Keratinocyte (primary cell): ENCODE data around the gene SPOCK3. TPM values are rescaled to one million over a fixed set of nuclear protein-coding genes. Genes with fewer than 3 reads are reported as not detected.

Experiments
- DNase-seq: peaks from one replicate; pipeline ENCODE4 v3.0.0-alpha.2; 2011; ENCODE audit warnings: low read depth, missing footprints, low spot score
- FAIRE-seq: peaks from 2 replicates; lab custom pipeline; 2011; peaks lifted over from hg19 to GRCh38; lab: Jason Lieb, UNC
- H2AFZ ChIP-seq: 2 replicates; pipeline ENCODE4 v1.6.0; 2012; ENCODE audit warnings: low read length, control low read depth, inconsistent platforms; ENCODE audit not compliant: control insufficient read depth
- H3K27ac ChIP-seq: 2 replicates; pipeline ENCODE4 v1.5.1; 2011; ENCODE audit warnings: low read length; ENCODE audit not compliant: control insufficient read depth, insufficient read depth
- H3K27me3 ChIP-seq: 3 replicates; pipeline ENCODE4 v1.6.0; 2011; ENCODE audit warnings: low read length; ENCODE audit not compliant: control insufficient read depth, insufficient read depth; ENCODE audit errors: extremely low read depth
- H3K36me3 ChIP-seq, 2 experiments: 2 replicates in 1 of 2; 3 replicates in 1 of 2; pipeline ENCODE4 v1.5.1; 2011; ENCODE audit warnings: low read length in 2 of 2, mild to moderate bottlenecking in 1 of 2; ENCODE audit not compliant: control insufficient read depth in 2 of 2, insufficient read depth in 2 of 2; ENCODE audit errors: extremely low read depth in 1 of 2
- H3K4me1 ChIP-seq: 3 replicates; pipeline ENCODE4 v1.5.1; 2011; ENCODE audit warnings: low read length; ENCODE audit not compliant: control insufficient read depth, insufficient read depth; ENCODE audit errors: extremely low read depth
- H3K4me2 ChIP-seq: 3 replicates; pipeline ENCODE4 v1.6.0; 2011; ENCODE audit warnings: low read depth, low read length; ENCODE audit not compliant: control insufficient read depth, insufficient read depth; ENCODE audit errors: extremely low read depth
- H3K4me3 ChIP-seq, 3 experiments: fragments of 200-600 bp in 1 of 3; sonication (generic) in 1 of 3; 2 replicates in 2 of 3; 3 replicates in 1 of 3; pipeline ENCODE4 v1.5.1; 2011 to 2016; ENCODE audit warnings: low read length in 3 of 3, mild to moderate bottlenecking in 3 of 3, control low read depth in 2 of 3, inconsistent platforms in 1 of 3, low read depth in 1 of 3, mixed read lengths in 1 of 3, mixed run types in 1 of 3, moderate library complexity in 1 of 3; ENCODE audit not compliant: control insufficient read depth in 2 of 3, insufficient read depth in 2 of 3; ENCODE audit errors: extremely low read depth in 1 of 3
- H3K79me2 ChIP-seq: 2 replicates; pipeline ENCODE4 v1.6.0; 2012; ENCODE audit warnings: low read length; ENCODE audit not compliant: control insufficient read depth, insufficient read depth
- H3K9ac ChIP-seq: 3 replicates; pipeline ENCODE4 v1.6.0; 2011; ENCODE audit warnings: low read length; ENCODE audit not compliant: control insufficient read depth, insufficient read depth; ENCODE audit errors: extremely low read depth
- H3K9me1 ChIP-seq: 3 replicates; pipeline ENCODE4 v1.6.0; 2011; ENCODE audit warnings: low read length; ENCODE audit not compliant: control insufficient read depth, insufficient read depth; ENCODE audit errors: extremely low read depth
- H3K9me3 ChIP-seq: 2 replicates; pipeline ENCODE4 v1.5.1; 2012; ENCODE audit warnings: low read depth, low read length; ENCODE audit not compliant: control insufficient read depth
- H4K20me1 ChIP-seq: 3 replicates; pipeline ENCODE4 v1.6.0; 2011; ENCODE audit warnings: low read length; ENCODE audit not compliant: control insufficient read depth, insufficient read depth; ENCODE audit errors: extremely low read depth
- EZH2 ChIP-seq: IDR thresholded peaks from one replicate; pipeline ENCODE4 v1.6.1; 2012; ENCODE audit warnings: inconsistent platforms, mild to moderate bottlenecking, low read length, moderate library complexity
- dilution Hi-C: fragments of 300-500 bp; cut with MboI; formaldehyde crosslinking; loops from one replicate; pipeline ENCODE4 v1.7.0; 2020; ENCODE audit warnings: low sequenced_read_pairs; ENCODE audit not compliant: extremely low pct_ligation_motif_present
- polyA plus RNA-seq, 5 experiments: library from polyadenylated mRNA; depleted of rRNA in 3 of 5; stranded (reverse) in 3 of 5; stranded (forward) in 1 of 5; unstranded in 1 of 5; fragments of >200 nt; gene quantifications; 1 replicate in 1 of 5; 2 replicates in 3 of 5; 3 replicates in 1 of 5; pipeline versions ENCODE4 v1.2.1 to v1.2.3, GENCODE V29; 2011 to 2012; ENCODE audit warnings: missing spikeins in 2 of 5, low read depth in 1 of 5, low replicate concordance in 1 of 5
- TF ChIP-seq, protein P1 (sequence below), 3 experiments: IDR thresholded peaks in 1 of 3; conservative IDR thresholded peaks in 1 of 3; optimal IDR thresholded peaks in 1 of 3; 2 replicates in 2 of 3; 3 replicates in 1 of 3; pipeline versions ENCODE3 to v1.5.1; 2011; ENCODE audit warnings: low read length in 3 of 3, mild to moderate bottlenecking in 3 of 3, moderate library complexity in 2 of 3, control low read depth in 1 of 3, inconsistent platforms in 1 of 3; ENCODE audit not compliant: insufficient read depth in 2 of 3; ENCODE audit errors: extremely low read depth in 1 of 3

Gene SPOCK3
- polyA plus RNA-seq, 1 donor (not counting 4 experiments of a cell fraction or from before 2014, with no cell fraction given): not detected

DNA sequence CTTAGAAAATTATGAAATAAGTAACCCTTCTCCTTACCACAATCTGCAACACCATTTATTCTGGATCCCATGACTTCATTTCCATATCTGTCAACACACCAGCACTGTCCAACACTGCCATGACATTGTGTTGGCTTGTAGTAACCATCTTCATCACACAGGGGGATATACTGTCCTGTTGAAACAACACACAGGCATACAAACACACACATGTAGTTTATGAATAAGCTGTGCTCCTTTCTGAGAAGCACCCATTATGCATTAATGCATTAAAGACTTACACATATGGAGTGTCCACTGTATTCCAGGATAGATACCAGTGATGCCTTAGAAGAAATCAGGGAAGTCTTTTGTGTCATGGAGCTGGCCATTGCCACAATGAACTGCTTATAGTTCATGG lies 496.9 kb downstream of the SPOCK3 start:
- Histone ChIP-seq H3K4me1 (no peaks in the 10 kb centered on the region), H3K9me1 (no peaks in the 10 kb centered on the region), H3K79me2 (no peaks in the 10 kb centered on the region), H3K4me3 (no peak overlapping the region), H3K9ac (no peak overlapping the region), H3K4me2 (no peak overlapping the region), H2AFZ (no peak overlapping the region), H3K36me3 (no peaks in the 10 kb centered on the region), H4K20me1 (no peaks in the 10 kb centered on the region), H3K27ac (no peak overlapping the region), H3K27me3 (no peaks in the 10 kb centered on the region), H3K9me3 (no peaks in the 10 kb centered on the region)
- dilution Hi-C loops: no loop called here
- TF ChIP-seq EZH2: no peak
- TF ChIP-seq, protein P1, sequence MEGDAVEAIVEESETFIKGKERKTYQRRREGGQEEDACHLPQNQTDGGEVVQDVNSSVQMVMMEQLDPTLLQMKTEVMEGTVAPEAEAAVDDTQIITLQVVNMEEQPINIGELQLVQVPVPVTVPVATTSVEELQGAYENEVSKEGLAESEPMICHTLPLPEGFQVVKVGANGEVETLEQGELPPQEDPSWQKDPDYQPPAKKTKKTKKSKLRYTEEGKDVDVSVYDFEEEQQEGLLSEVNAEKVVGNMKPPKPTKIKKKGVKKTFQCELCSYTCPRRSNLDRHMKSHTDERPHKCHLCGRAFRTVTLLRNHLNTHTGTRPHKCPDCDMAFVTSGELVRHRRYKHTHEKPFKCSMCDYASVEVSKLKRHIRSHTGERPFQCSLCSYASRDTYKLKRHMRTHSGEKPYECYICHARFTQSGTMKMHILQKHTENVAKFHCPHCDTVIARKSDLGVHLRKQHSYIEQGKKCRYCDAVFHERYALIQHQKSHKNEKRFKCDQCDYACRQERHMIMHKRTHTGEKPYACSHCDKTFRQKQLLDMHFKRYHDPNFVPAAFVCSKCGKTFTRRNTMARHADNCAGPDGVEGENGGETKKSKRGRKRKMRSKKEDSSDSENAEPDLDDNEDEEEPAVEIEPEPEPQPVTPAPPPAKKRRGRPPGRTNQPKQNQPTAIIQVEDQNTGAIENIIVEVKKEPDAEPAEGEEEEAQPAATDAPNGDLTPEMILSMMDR (optimal IDR thresholded peaks at IDR 0.05 in 1 of 3, IDR thresholded peaks at IDR 0.05 in 1 of 3, conservative IDR thresholded peaks at IDR 0.05 in 1 of 3; ENCODE audit: extremely low read depth in 1 of 3, insufficient read depth in 2 of 3, low read length in 3 of 3): no peak
- no peak for FAIRE-seq
- DNase-seq: no peak

DNA sequence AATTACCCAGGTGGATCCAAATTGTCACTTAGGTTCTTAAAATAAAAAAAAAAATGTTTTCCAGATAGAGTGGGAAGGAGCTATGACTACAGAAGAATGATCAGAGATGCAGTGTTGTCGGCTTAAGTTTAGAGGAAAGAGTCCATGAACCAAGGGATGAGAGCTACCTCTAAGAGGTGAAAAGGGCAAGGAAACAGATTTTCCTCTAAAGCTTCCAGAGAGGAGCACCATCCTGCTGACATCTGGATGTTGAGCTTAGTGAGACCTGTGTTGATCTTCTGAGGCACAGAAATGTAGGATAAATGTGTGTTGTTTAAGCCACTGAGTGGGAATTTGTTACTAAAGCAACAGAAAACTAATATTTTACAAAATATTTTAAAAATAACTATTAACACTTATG lies 498.7 kb downstream of the SPOCK3 start:
- no peak for DNase-seq
- H3K27ac ChIP-seq: no peak overlapping the region
- H3K9me3 ChIP-seq: no peaks in the 10 kb centered on the region
- H3K36me3 ChIP-seq: no peaks in the 10 kb centered on the region
- dilution Hi-C loops: no loop called here
- H3K4me3 ChIP-seq: no peak overlapping the region
- H3K79me2 ChIP-seq: no peaks in the 10 kb centered on the region
- TF ChIP-seq EZH2: no peak
- TF ChIP-seq, protein P1 (optimal IDR thresholded peaks at IDR 0.05 in 1 of 3, IDR thresholded peaks at IDR 0.05 in 1 of 3, conservative IDR thresholded peaks at IDR 0.05 in 1 of 3; ENCODE audit: extremely low read depth in 1 of 3, insufficient read depth in 2 of 3, low read length in 3 of 3): no peak
- no peak for FAIRE-seq
- H2AFZ ChIP-seq: no peak overlapping the region
- no peak overlapping the region for H3K9ac ChIP-seq
- no peak overlapping the region for H3K4me2 ChIP-seq
- no peaks in the 10 kb centered on the region for H3K9me1 ChIP-seq
- H3K4me1 ChIP-seq: no peaks in the 10 kb centered on the region
- H3K27me3 ChIP-seq: no peaks in the 10 kb centered on the region
- no peaks in the 10 kb centered on the region for H4K20me1 ChIP-seq
